A673 (cell line): ENCODE data around the gene RINT1.
A peak's percentile ranks its signal among the peaks of the same experiment; 100 is the strongest.

Experiments
- CTCF ChIP-seq: fragments of 300-800, 200-600 bp; sonication (generic); conservative IDR thresholded peaks from 2 replicates; pipeline ENCODE4 v1.5.1; 2017; ENCODE audit warnings: low read depth, mild to moderate bottlenecking, antibody characterized with exemption, low read length, moderate library complexity, mixed read lengths
- EZH2 ChIP-seq: fragments of 200-600 bp; sonication (generic); IDR thresholded peaks from 2 replicates; pipeline ENCODE4 v1.6.1; 2017; ENCODE audit warnings: borderline replicate concordance, low read depth, mild to moderate bottlenecking, mixed read lengths, antibody characterized with exemption, low read length; ENCODE audit not compliant: poor library complexity, severe bottlenecking

GRCh38 chr7:105580022-105580740, 48.2 kb downstream of the RINT1 start:
- TF ChIP-seq CTCF (peak; percentile 45), EZH2 (no peak)
